Fibroblast of skin of left quadriceps (primary cell): ENCODE measurements around the gene FAF2.
A peak's percentile ranks its signal among the peaks of the same experiment; 100 is the strongest.

Source experiments
- DNase-seq, 2 experiments: peaks; one replicate each; pipeline ENCODE4 v3.0.0-alpha.2; 2013; ENCODE audit warnings: low read depth in 2 of 2

The FAF2 gene

GRCh38 chr5:176530983-176531901 is 83.1 kb downstream of the FAF2 start:
- DNase-seq = no peak

DNA sequence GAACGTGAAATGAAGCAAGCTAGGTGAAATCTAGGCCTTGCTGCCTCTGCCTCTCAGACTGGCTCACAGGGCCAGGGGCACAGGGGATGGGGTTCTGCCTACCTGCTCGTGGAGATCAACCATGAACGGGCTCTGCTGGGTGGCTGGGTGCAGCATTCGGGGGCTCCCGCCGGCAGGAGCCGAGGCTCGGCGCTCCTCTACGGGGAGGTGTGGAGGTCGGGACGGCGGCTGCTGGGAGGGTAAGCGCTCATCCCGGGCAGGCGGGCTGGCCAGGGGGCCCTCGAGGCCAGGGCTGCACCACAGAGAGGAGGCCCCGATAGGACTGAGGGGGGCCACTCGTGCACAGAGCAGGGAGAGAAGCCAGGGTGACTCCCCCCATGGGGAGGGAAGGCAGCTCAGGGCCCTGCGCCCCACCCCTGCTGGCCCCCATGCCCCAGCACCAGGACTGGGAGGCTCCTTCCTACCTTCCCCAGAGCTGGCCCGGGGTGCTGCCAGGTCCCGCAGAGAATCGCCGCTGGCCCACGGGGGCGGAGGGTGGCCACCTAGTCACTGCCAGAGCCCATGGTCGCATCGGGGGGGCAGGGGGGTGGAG is 83.8 kb downstream of the FAF2 start:
- no peak for DNase-seq

DNA sequence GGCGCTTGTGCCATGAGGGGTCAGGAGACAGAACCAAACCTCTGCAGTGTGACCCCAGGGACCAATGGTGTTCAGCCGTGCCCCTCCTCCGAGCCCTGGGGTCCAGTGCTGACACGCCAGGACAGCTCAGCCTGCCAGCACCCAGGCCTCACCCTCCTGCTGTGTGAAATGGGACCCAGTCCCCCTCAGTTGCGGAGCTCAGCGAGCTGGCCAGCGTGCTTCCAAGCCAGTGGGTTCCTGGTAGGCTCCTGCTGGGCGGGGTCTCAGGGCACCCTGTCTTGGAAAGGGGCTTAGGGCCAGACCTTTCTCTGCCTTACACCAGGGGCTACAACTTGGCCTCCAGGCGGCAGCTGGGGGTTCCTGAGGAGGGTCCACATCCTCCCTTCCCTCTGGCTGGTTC is 84.6 kb downstream of the FAF2 start:
- DNase-seq = no peak

DNA sequence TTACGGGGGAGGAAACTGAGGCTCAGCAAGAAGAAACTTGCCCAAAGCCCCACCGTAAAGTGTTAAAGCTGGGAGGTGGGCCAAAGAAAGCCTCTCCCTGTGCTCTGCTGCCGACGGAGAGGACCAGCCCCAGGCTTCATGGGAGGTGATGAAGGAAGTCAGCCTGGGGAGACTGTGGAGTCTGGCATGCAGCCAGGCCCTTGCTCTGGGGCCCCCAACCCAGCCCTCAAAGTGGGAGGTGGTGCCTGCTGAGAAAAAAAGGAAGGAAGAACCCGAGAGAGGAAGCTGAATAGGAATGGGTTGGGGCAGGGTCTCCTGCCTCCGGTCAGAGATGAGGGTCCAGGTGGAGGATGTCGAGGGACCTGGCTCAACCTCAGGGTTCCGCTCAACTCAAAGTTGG is 85.2 kb downstream of the FAF2 start:
- no peak for DNase-seq

DNA sequence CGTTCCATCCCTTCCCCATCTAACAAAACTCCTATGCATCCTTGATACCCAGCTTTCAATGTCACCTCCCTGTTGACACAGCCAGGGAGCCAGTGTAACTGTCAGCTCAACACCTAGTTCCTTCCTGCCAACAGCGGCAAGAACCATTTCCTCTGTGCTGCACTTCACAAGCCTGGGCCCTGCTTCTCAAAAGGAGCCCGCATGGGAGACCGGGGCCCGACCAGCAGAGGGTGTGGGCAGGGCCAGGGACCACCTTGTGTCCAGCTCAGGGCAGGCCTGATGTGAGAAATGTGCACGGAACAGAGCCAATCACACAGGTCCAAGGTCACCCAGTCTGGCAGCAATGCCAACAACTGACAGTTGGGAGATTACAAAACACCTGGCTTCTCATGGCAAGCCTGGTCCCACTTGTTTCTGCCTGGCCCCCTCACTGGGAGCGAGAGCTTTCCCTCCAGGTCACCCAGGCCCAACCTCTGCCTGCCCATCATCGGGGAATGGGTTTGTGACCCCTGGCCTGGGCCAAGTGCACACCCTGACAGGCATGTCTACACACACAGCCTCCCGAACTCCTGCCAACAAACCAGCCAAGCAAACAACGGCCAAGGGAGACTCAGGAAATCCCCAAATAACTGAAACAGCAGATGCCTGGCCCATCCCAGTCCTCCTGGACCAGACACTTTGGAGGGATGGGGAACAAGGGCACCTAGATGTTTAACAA is 85.9 kb downstream of the FAF2 start:
- DNase-seq = no peak

DNA sequence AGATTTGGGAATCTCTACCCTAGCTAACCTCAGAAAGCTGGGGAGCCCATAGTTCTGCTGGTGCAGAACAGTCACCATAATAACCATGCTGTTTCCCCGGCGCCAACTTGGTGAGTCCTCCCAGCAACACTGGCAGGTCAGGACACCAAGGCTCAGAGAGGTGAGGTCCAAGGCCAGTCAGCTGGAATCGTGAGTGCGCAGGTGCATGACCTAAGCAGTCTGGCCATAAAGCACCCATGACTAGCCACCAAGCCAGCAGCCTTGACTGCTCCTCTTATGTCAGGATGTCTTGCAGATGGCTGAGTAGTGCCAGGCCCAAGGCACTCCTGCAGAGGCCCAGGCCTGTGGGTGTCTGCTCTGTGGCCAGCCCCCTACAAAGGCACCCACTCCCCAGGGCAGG is 86.5 kb downstream of the FAF2 start:
- no peak for DNase-seq

DNA sequence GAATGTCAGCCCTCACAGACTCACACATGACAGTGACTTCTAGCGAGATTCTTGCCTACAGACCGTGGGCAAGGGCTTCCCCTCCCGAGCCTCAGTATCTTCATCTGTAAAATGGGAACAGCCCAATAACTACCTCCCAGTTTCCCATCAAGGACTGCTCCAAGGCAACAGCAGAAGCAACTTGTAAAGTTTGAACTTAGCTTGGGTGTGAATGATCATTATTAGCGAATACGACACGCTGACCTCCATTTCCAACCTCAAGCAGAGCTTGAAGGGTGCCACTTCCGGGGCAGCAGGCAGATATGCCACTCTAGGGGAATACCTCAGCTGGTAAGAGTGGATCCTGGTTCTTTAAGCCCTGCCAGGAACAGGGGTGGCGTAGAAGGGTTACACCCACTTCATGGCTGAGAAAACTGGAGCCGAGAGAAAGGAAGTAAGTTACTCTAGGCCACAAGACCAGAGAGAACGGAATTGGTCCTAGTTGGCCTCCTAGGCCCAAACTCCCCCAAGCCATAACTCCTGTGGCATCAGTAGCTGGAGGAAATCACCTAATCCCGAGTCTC is 87.0 kb downstream of the FAF2 start:
- no peak for DNase-seq

- DNase-seq = no peak
Observed at GRCh38 chr5:176535664-176536131, 87.5 kb downstream of the FAF2 start.

DNA sequence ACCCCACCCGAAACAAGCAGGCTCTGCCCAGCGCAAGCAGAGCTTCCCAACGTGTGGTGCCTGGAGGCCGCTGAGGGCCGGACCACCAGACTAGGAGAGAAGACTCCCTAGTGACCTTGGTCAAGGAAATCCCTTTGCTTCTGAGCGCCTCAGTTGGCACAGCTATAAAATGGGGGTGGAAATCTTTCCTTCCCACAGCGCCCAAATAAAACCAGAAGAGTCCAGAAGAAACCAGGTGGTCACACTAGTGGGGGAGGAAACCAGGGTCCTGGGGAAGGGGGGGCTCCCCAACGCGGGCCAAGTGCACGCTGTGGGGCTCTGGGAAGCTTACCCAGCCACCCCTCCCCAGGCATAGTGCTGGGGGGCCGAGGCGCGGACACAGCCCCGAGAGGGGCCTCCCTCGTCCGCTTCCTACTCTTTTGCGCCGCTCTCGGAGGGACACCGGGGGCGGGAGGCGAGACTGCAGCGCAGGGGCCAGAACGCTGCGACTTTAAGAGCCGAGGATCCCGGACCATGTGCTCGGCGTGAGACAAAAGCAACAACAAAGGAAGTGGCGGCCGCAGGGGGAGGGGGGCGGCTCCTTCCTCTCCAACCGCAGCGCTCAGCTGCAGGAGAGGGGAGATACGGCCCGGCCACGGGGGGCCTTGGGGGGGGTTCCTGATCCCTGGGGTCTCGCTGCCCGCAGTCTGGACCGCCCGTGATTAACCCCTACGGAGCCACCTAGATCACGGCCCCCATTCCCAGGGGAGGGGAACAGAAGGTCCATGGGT is 88.1 kb downstream of the FAF2 start:
- DNase-seq = peak; percentile 56 to 59

DNA sequence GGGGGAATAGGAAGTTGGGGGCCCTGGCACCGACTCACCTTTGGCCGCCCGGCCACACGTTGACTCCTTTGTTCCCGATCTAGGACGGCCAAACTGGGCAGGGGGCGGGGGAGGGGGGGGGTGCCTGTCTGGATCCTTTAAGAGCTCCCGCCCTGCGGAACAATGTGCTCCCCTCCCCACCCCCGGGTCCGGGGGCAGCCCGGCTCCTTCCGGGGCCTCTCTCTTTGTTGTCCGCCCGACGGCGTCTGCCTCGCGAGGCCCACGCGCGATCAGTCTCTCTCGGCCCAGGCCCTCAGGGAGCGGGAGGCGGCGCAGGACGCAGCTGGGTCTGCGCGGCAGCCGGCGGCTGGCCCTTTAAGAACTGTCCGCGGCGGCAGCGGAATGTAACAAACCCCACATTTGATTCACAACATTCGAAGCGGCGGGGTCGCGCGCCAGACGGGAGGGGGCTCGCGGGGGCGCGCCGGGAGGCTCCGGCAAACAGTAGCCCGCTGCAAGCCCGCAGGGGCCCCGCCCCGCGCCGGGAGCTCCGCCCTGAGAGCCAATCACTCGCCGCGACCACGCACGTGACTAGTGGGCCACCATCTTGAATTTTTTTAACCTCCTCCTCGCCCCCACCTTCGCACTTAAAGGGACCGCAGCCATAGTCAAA is 88.8 kb downstream of the FAF2 start, which contains the start of gene RNF44:
RNF44 (minus strand) TSS at position 501 of the 652 bp plus-strand sequence. CDS start 4,930 bp downstream, outside the sequence.
- DNase-seq = peak; percentile 95 to 96

DNA sequence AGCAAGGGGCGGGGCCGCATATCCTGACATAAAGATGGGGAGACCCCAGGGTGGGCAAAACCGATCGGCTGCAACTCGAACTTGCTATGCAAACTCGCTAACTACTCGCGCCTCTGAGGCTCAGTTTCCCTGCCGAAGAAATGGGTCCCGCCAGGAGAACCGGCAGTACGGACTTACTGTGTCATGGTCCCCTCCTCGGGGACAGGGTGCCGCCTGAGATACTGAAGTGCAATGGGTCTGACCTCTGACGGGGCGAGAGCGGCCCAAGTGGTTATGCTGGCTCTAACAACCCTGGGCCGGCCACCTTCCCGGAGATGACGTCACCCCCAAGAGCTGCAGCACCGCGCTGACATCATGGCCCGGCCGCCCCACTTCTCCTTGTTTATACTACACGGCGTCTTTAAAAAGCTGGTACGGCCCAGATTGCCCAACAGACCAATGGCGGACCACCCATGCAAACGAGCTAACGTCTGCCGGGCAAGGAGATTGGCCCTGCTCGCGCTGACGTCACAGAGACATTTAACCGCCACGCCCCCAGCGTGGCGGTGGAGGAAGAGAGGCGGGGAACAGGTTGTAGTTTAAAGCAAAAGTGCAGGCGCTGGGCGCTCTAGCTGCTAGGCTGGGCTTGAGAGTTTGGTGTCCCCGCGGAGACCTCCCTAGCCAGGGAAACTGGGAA is 89.5 kb downstream of the FAF2 start:
- peak; percentile 99 for DNase-seq

DNA sequence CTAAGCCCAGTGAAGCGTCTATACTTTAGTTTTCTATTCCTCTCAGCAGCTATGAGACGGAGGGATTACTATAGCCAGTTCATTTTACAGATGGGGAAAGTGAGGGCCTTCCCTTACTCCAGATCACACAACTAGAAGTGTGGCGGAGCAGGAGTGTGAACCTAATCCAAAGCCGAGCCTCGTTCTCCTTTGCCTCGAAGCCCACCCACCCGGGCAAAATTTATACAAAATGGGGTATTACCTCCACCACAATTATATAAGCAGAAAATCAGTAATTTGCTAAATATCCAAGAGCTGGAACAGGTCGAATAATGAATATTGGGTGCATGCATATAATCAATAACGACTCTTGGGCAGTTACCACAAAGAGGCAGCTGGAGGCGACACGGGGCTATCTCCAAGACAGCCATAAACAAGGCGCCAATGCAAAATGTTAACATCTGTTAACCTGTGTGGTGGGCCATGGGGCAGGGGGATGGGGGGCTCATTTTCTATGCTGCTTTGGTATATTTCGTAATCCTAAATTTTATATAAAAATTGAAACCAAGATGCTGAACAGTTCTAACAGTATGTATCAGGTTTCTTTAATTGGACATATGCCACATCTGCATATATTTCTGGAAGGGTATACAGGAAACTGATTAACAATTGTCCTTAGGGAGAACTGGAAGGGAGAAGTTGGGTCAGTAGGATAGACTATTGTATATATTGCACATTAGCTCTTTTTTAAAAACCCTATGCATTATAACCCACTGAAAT is 90.2 kb downstream of the FAF2 start:
- no peak for DNase-seq

- DNase-seq = no peak
Observed at GRCh38 chr5:176538989-176539384, 90.8 kb downstream of the FAF2 start.

- no peak for DNase-seq
Observed at GRCh38 chr5:176540476-176540899, 92.3 kb downstream of the FAF2 start.

GRCh38 chr5:176540956-176541337 is 92.8 kb downstream of the FAF2 start:
- DNase-seq = no peak

DNA sequence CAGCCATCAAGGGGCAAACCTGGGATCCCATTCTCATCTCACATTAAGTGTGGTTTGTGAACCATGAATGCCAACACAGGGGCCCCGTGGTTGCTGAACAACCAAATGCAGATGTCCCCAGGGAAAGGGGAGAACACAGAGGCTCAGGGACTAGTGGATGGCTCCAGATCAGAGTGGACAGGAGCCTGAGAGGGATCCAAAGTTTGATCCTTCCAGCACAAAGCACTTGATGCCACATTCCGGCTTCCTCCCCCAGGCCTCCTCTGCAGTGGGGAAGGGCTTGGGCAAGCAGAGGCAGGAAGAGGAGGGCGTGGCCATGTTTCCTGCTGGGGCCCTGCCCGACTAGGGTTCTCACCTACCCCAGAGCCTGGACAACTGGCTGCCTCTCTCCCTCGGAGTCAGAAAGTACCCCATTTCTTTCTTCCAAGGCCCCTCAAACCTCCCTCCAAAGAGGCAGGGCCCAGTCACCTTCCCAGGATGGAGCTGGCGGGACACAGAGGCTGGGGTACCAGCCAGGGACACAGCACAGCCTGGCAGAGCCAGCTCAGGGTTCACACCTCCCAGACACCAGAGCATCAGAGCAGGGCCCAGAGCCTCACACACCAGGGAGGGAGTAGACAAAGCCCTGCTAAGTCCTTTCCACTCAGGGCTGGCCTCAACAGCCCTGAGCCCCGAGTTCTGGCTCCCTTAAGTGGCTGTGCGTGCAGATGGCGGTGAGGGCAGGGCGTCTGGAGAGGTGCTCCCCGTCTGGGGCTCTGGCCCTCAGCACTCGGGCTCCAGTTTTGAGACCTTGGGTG is 93.4 kb downstream of the FAF2 start:
- DNase-seq = no peak

GRCh38 chr5:176542135-176542595 is 94.0 kb downstream of the FAF2 start:
- no peak for DNase-seq
